Brain microvascular endothelial cell (primary cell): ENCODE data around the gene MMP21.

ENCODE experiments used
- DNase-seq: peaks from one replicate; pipeline ENCODE4 v3.0.0-alpha.2; 2020
- H3K27ac ChIP-seq: fragments of 250-450 bp; sonication (Bioruptor Pico); 2 replicates; pipeline ENCODE4 v1.5.1; 2020; ENCODE audit warnings: mild to moderate bottlenecking, moderate library complexity
- H3K27me3 ChIP-seq: fragments of 250-450 bp; sonication (Bioruptor Pico); replicated peaks from 2 replicates; pipeline ENCODE4 v1.5.1; 2020; ENCODE audit warnings: mild to moderate bottlenecking
- H3K36me3 ChIP-seq: fragments of 250-450 bp; sonication (Bioruptor Pico); replicated peaks from 2 replicates; pipeline ENCODE4 v1.5.1; 2020; ENCODE audit warnings: mild to moderate bottlenecking
- H3K4me3 ChIP-seq: 2 replicates; pipeline ENCODE4 v1.5.1; 2011; ENCODE audit warnings: low read depth, mild to moderate bottlenecking, control low read depth, low read length, moderate library complexity
- in situ Hi-C: cut with HindIII; loops from 2 replicates; pipeline ENCODE4 v1.10.0; 2017; ENCODE audit warnings: low sequenced_read_pairs, low pct_ligation_motif_present
- TF ChIP-seq, protein P1 (sequence below): IDR thresholded peaks from 2 replicates; pipeline ENCODE4 v1.5.1; 2011; ENCODE audit warnings: low read depth, mild to moderate bottlenecking, moderate library complexity, low read length, control low read depth, inconsistent platforms; ENCODE audit errors: missing control alignments

The MMP21 gene

DNA sequence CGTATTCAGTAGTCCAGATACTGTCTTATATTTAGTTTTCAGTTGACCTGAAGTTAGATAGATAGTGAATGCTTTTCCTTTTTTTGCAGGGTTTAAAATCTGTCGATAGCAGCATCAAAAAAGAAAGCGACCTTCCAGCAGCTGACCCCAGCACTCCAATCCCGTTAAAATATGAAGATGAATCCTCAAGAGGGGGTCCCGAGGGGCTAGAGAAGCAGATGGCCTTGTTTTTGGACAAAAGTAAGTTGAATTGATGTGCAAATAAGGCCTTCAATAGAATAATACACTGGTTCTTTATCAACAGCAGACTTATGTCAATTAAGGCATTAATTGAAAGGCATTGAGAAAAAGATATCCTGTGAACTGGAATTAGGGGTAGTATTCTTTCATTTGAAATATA is 37.4 kb downstream of the MMP21 start:
- TF ChIP-seq, protein P1, sequence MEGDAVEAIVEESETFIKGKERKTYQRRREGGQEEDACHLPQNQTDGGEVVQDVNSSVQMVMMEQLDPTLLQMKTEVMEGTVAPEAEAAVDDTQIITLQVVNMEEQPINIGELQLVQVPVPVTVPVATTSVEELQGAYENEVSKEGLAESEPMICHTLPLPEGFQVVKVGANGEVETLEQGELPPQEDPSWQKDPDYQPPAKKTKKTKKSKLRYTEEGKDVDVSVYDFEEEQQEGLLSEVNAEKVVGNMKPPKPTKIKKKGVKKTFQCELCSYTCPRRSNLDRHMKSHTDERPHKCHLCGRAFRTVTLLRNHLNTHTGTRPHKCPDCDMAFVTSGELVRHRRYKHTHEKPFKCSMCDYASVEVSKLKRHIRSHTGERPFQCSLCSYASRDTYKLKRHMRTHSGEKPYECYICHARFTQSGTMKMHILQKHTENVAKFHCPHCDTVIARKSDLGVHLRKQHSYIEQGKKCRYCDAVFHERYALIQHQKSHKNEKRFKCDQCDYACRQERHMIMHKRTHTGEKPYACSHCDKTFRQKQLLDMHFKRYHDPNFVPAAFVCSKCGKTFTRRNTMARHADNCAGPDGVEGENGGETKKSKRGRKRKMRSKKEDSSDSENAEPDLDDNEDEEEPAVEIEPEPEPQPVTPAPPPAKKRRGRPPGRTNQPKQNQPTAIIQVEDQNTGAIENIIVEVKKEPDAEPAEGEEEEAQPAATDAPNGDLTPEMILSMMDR: no peak
- in situ Hi-C loops: no loop called here
- Histone ChIP-seq H3K27me3 (no peaks in the 10 kb centered on the region), H3K36me3 (peaks cover 78% of the 10 kb centered on the region), H3K4me3 (no peak overlapping the region), H3K27ac (no peak overlapping the region)
- no peak for DNase-seq

DNA sequence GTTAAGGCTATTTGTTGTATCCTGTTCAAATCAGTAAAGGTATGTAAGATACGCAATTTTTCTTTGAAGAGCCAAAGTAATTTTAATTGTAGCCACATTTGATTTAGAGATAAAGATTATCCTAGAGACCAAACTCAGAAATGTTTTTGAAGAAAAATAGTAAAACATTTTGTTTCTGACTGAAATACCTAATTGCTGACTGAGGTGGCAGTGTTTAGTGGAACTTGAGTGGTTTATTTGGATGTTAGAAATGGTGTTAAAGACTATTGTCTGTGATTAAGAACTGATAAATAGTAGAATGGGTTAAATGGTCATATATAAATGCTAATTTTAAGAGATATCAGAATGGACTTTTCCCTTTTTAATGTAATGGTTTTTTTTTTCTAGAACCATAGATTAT is 40.8 kb downstream of the MMP21 start:
- TF ChIP-seq, protein P1: no peak
- no peak for DNase-seq
- in situ Hi-C loops: no loop called here
- Histone ChIP-seq H3K27ac (no peak overlapping the region), H3K4me3 (no peak overlapping the region), H3K27me3 (no peaks in the 10 kb centered on the region), H3K36me3 (peaks cover 71% of the 10 kb centered on the region)

DNA sequence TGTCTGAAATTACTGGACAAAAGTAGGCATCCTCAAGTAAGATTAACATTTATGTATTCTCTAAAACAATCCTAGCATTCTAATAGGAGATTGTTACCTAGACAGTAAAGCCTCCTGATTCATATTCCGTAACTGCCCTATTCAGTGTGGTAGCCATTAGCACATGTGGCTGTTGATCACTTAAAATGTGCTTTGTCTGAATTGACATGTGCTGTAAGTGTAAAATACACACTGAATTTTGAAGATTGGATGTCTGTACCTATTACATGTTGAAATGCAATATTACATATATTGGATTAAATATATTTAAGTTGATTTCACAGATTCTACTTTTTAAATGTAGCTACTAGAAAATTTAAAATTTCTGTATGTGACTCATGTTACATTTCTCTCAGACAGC is 41.5 kb downstream of the MMP21 start:
- peaks cover 71% of the 10 kb centered on the region for H3K36me3 ChIP-seq
- H3K4me3 ChIP-seq: no peak overlapping the region
- TF ChIP-seq, protein P1: no peak
- no peak for DNase-seq
- no peaks in the 10 kb centered on the region for H3K27me3 ChIP-seq
- no peak overlapping the region for H3K27ac ChIP-seq
- in situ Hi-C loops: no loop called here

DNA sequence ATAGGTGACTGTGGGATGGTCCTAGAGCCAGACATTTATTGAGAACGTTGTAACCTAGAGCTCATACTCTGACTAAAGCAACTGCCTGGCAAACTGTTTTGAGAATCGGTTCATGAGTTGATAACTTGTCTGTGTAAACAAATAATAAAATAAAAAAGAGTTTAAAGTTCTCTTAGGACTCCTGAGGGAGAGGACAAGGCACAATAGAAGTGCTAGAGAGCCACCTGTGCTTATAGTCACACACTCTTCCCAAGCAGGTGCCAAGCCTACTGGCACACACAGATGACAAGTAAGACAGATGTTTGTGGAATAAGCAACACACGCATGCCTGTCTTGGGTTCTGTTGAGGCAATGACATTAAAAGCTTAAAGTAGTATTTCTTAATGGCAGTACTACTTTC is 48.2 kb downstream of the MMP21 start:
- TF ChIP-seq, protein P1: no peak
- Histone ChIP-seq H3K36me3 (peaks cover 60% of the 10 kb centered on the region), H3K27ac (no peak overlapping the region), H3K4me3 (no peak overlapping the region), H3K27me3 (no peaks in the 10 kb centered on the region)
- no peak for DNase-seq
- in situ Hi-C loops: no loop called here

DNA sequence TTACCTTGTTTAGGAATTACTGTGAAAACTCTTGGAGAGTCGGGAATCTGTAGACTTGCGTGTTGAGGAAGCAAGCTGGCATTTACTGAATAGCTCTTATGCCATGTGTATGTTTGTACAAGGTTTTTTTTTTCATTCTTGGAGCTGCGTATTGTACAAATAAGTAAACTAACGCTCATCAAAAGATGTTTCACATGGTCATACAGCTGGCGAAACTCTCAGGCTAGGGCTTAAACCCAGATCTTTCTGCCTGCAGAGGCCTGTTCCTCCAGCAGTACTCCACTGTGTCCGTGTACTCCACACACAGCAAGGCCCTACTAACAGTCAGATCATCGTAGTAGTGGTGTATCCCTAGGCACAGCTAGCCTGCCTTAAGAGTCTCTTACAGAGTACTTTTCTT is 48.7 kb downstream of the MMP21 start:
- no peak overlapping the region for H3K27ac ChIP-seq
- TF ChIP-seq, protein P1: no peak
- no peaks in the 10 kb centered on the region for H3K27me3 ChIP-seq
- in situ Hi-C loops: no loop called here
- H3K36me3 ChIP-seq: peaks cover 62% of the 10 kb centered on the region
- DNase-seq: no peak
- no peak overlapping the region for H3K4me3 ChIP-seq

DNA sequence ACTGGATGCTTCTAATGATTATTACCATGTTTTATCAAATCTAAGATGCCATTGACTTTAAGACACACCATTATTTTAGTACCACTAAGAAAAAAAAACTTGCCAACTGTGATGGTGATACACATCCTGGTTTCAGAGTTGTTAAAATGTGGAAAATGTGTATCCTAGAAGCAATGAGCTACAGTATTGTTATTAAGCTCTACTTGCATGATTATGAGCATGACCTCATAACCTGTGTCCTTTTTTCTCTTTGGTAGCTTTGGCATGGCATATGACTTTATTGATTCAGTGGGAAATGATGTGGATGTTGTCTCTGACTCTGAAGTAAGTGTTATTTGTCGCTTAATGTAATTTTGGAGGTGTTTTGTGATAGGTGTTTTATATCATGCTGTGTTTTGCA is 52.8 kb downstream of the MMP21 start:
- peaks cover 37% of the 10 kb centered on the region for H3K36me3 ChIP-seq
- DNase-seq: no peak
- in situ Hi-C loops: no loop called here
- H3K27me3 ChIP-seq: no peaks in the 10 kb centered on the region
- H3K4me3 ChIP-seq: no peak overlapping the region
- H3K27ac ChIP-seq: no peak overlapping the region
- TF ChIP-seq, protein P1: no peak
